Adrenal gland (tissue), 12 donors: ENCODE data around the gene STK32C. TPM values are rescaled to one million over a fixed set of nuclear protein-coding genes. Genes with fewer than 3 reads are reported as not detected.

Experiments used
- DNase-seq, 7 donors: peaks; one replicate each; pipeline ENCODE4 v3.0.0-alpha.2; 2019 to 2020
- H3K27ac ChIP-seq, 5 donors: fragments of 200-600 bp; sonication (generic) in 4 of 5; 1 replicate in 3 of 5; 2 replicates in 2 of 5; pipeline versions ENCODE4 v1.5.1 to v1.8.0; 2016 to 2020; ENCODE audit warnings: mild to moderate bottlenecking in 1 of 5
- H3K27me3 ChIP-seq: fragments of 200-600 bp; 2 replicates; pipeline ENCODE4 v1.8.0; 2021
- H3K36me3 ChIP-seq, 2 donors: fragments of 200-600 bp; replicated peaks in 1 of 2; 1 replicate in 1 of 2; 2 replicates in 1 of 2; pipeline versions ENCODE4 v1.5.1 to v1.8.0; 2018 to 2022
- H3K4me1 ChIP-seq, 2 donors: fragments of 200-600 bp; replicated peaks in 1 of 2; 1 replicate in 1 of 2; 2 replicates in 1 of 2; pipeline versions ENCODE4 v1.5.1 to v1.8.0; 2018 to 2021
- H3K4me3 ChIP-seq, 4 donors: fragments of 200-600 bp; sonication (generic) in 3 of 4; one replicate each; pipeline ENCODE4 v1.5.1; 2016 to 2018
- H3K9me3 ChIP-seq, 3 donors: fragments of 200-600 bp; sonication (generic) in 1 of 3; replicated peaks in 1 of 3; 1 replicate in 2 of 3; 2 replicates in 1 of 3; pipeline versions ENCODE4 v1.5.1 to v1.8.0; 2016 to 2021
- CTCF ChIP-seq, 6 experiments: fragments of 450-650 bp in 4 of 6; fragments of 200-600 bp in 2 of 6; sonication (generic) in 1 of 6; IDR thresholded peaks; 1 replicate in 5 of 6; 2 replicates in 1 of 6; pipeline versions ENCODE4 v1.5.1 to v1.8.0; 2016 to 2021; ENCODE audit warnings: antibody characterized with exemption in 6 of 6, mild to moderate bottlenecking in 2 of 6, moderate library complexity in 1 of 6
- POLR2A ChIP-seq, 2 donors: fragments of 450-650 bp; IDR thresholded peaks; one replicate each; pipeline ENCODE4 v1.6.1; 2017; ENCODE audit warnings: antibody characterized with exemption in 2 of 2, mild to moderate bottlenecking in 2 of 2, moderate library complexity in 1 of 2
- WGBS, 4 donors: extraction: QIAGEN DNeasy Blood & Tissue Kit in 2 of 4; methylation state at CpG; one replicate each; pipeline versions ENCODE4 v1.1.5 to v1.1.7; 2013 to 2017; 5-methylcytosine and 5-hydroxymethylcytosine counted together
- intact Hi-C, 2 donors: fragments of 100-400 bp; cut with DNase I; formaldehyde crosslinking; loops; one replicate each; pipeline versions ENCODE4 v1.14.1 to v1.15.0; 2022 to 2023
- polyA plus RNA-seq, 3 donors: library from polyadenylated mRNA; stranded (reverse); fragments of 200-250 nt in 2 of 3; fragments of 350-450 nt in 1 of 3; fragmentation: Illumina TruSeq in 1 of 3; extraction: RNeasy Lipid Tissue Mini Kit (QIAGEN cat#74804) in 1 of 3; gene quantifications; one replicate each; pipeline ENCODE4 v1.2.3, GENCODE V29; 2013 to 2014
- total RNA-seq, 9 donors: library from RNA; depleted of rRNA in 4 of 9; stranded (reverse); fragments of >200 nt in 4 of 9; fragments of 120-200 nt in 1 of 9; fragmentation: NEBNext Ultra II Directional in 1 of 9; extraction: Animal tissue kit (Norgen Biotek cat#: 25700) in 1 of 9; gene quantifications; one replicate each; pipeline versions ENCODE4 v1.1.0 to v1.2.4, GENCODE V29; 2013 to 2023
- donor health status: healthy with polysubstance abuse.
- donor health status: Bipolar disorder and iron deficiency.
- donor health status: DM: yes; HTN: yes; CAD: no.
- donor health status: DM: no; HTN: no; CAD: no.
- donor health status: DM: no; HTN: no; CAD: no.
- donor health status: DM: yes; HTN: yes; CAD: no.

The STK32C gene
- total and polyA plus RNA-seq, 12 donors: 2.8 to 36.5 (median 15.9) TPM

- WGBS, 4 donors: 68 to 93% (median 80%) methylated on average over 5 to 8 of the region's 8 CpGs
- Histone ChIP-seq H3K9me3 (no peaks in the 10 kb centered on the region), H3K4me3 (no peak overlapping the region), H3K27ac (no peak overlapping the region), H3K36me3 (no peaks in the 10 kb centered on the region), H3K4me1 (no peaks in the 10 kb centered on the region), H3K27me3 (no peaks in the 10 kb centered on the region)
- no peak for DNase-seq
- TF ChIP-seq POLR2A (IDR thresholded peaks at IDR 0.05) (no peak), CTCF (IDR thresholded peaks at IDR 0.05) (no peak)
- intact Hi-C loops: no loop called here
Measured at GRCh38 chr10:132257271-132257670, 50.5 kb downstream of the STK32C start.

GRCh38 chr10:132256866-132257265, 50.9 kb downstream of the STK32C start:
- H3K36me3 ChIP-seq: no peaks in the 10 kb centered on the region
- H3K4me1 ChIP-seq: no peaks in the 10 kb centered on the region
- intact Hi-C loops: no loop called here
- H3K27ac ChIP-seq: no peak overlapping the region
- no peak for DNase-seq
- H3K27me3 ChIP-seq: no peaks in the 10 kb centered on the region
- TF ChIP-seq POLR2A (IDR thresholded peaks at IDR 0.05): no peak
- no peak for TF ChIP-seq CTCF (IDR thresholded peaks at IDR 0.05)
- 60 to 89% (median 82%) methylated on average over 1 to 5 of the region's 5 CpGs for WGBS, 4 donors
- no peaks in the 10 kb centered on the region for H3K9me3 ChIP-seq
- H3K4me3 ChIP-seq: no peak overlapping the region

- Histone ChIP-seq H3K4me3 (no peak overlapping the region), H3K9me3 (no peaks in the 10 kb centered on the region), H3K27me3 (no peaks in the 10 kb centered on the region), H3K27ac (no peak overlapping the region), H3K36me3 (no peaks in the 10 kb centered on the region), H3K4me1 (no peaks in the 10 kb centered on the region)
- TF ChIP-seq POLR2A (IDR thresholded peaks at IDR 0.05): no peak
- TF ChIP-seq CTCF (IDR thresholded peaks at IDR 0.05): no peak
- DNase-seq: no peak
- 78 to 90% (median 81%) methylated on average over 13 to 23 of the region's 23 CpGs for WGBS, 4 donors
- intact Hi-C loops: no loop called here
Measured at GRCh38 chr10:132255489-132256344, 52.0 kb downstream of the STK32C start.

DNA sequence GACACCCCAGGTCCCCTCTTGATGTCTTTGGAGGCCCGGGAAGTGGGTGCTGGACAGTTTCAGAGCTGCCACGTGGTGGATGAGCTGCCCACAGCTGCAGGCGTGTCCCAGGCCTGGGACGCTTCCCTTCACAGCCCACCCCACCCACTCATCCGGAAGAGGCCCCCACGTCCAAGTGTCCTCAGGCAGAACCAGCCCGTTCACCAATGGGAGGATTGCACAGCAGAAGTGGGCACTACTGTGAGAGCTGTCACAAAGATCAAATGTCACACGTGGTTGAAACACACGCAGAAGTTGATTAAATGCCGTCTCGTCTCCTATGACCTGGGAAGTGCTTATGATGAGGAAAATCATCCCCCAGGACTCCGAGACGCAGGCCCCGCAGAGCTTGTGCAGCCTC, 52.9 kb downstream of the STK32C start:
- H3K9me3 ChIP-seq: no peaks in the 10 kb centered on the region
- no peak overlapping the region for H3K4me3 ChIP-seq
- intact Hi-C loops: no loop called here
- no peak for TF ChIP-seq POLR2A (IDR thresholded peaks at IDR 0.05)
- TF ChIP-seq CTCF (IDR thresholded peaks at IDR 0.05): no peak
- H3K4me1 ChIP-seq: no peaks in the 10 kb centered on the region
- no peak for DNase-seq
- no peak overlapping the region for H3K27ac ChIP-seq
- H3K36me3 ChIP-seq: no peaks in the 10 kb centered on the region
- WGBS, 4 donors: 77 to 90% (median 80%) methylated on average over 8 to 14 of the region's 14 CpGs
- no peaks in the 10 kb centered on the region for H3K27me3 ChIP-seq
